Stimulated activated CD4-positive, alpha-beta T cell treated with anti-CD3 and anti-CD28 coated beads, Interleukin-12 subunit alpha, Interleukin-12 subunit beta, amount 100 ng/mL, for 48 hours (primary cell): ENCODE data around the gene PSTPIP2.
"Not testable (repeated sequence)": the region's sequence is repeated elsewhere in the genome, so short reads cannot be mapped to it uniquely, and the experiment has no call there.

Source experiments
- DNase-seq, 3 donors: peaks; one replicate each; pipeline ENCODE4 v3.0.0-alpha.2; 2020; ENCODE audit warnings: low read depth in 2 of 3, low spot score in 1 of 3

Gene PSTPIP2

GRCh38 chr18:46037512-46038305 is 34.4 kb downstream of the PSTPIP2 start:
- no peak for DNase-seq

GRCh38 chr18:46035696-46036680 is 36.1 kb downstream of the PSTPIP2 start:
- DNase-seq: no peak

DNA sequence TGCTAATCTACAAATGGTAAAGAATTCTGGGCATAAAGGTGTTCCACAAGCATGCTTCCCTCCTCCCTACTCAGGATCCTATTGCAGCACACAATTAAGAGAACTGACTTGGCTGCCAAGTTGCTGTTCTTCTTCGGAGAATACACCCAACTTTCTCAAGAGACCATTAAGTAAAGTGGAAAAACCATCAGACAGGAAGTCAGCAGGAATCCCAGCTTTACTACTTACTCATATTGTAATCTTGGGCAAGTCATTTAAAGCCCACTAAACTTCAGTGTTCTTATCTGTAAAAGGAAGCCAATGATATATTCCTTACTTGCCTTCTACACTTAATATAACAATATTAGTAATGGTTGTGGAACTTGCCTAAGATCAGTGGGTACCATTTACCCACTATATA is 37.8 kb downstream of the PSTPIP2 start:
- DNase-seq: no peak

GRCh38 chr18:46031741-46032140 is 40.3 kb downstream of the PSTPIP2 start:
- DNase-seq: no peak

DNA sequence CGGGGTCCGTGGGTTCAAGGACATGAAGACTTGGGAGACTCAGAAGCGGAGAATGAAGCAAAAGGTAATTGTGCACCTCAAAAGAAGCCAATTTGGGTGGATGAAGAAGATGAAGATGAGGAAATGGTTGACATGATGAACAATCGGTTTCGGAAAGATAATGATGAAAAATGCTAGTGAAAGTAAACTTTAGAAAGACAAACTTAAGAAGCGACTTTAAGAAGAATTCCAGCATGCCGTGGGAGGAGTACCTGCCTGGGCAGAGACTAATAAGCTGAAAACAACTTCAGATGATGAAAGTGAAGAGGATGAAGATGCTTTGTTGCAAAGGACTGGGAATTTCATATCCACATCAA is 43.5 kb downstream of the PSTPIP2 start:
- DNase-seq: no peak

DNA sequence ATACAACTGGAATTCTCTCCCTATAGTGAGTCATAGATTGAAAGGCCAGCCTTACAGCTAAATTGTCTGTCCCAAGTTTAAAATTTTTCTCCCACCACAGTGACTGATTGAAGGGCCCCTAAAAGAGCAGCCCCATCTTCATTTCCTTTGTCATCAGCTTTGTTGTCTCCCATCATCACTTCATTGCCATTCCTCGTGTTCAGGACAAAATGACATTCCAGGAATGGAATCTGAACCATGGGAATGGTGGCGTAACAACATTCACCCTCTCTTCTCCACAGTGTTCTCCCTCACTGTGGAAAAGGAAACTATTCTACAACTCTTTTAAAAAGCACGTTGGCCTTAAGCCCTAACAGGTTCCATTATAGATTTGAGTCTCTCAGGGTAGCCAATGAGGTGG is 52.1 kb downstream of the PSTPIP2 start:
- DNase-seq: no peak

- DNase-seq: no peak
Observed at GRCh38 chr18:46013484-46014189, 58.4 kb downstream of the PSTPIP2 start.

DNA sequence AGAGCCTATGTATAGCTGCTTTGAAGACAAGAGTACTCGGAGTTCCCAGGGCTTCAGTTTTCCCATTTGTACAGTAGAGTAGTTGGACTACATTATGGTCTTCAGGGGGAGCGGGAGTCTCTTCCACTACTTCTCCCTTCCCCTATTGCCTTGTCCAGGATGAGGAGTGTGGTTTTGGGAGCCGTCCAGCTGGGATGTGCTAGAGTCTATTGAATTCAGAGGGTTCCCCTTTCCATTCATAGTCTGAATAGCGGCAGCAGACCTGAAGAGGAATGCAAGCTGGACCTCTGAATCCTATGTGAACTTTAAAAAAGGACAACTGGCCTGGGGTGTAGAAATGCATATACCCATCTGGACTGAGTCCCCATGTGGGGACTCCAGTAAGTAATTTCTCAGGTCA is 61.4 kb downstream of the PSTPIP2 start:
- no peak for DNase-seq

DNA sequence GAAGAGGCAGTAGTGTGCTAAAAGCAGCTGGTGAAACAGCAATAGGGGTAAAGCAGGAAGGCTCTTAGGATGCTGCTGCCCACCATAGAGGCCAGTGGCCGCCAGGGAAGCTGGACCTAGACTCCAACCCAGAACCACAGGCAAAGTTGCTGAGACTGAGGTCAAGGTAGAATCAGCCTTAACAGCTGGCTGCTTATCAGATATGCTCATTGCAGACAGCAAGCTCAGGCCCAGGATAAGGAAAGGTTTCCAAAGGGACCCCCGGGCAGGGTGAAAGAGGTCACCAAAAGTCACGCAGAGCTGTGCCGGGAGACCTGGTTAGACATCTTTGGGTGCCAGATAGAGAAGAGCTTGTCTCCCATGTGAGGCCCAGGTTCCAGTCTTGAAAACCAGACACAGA is 62.0 kb downstream of the PSTPIP2 start:
- DNase-seq: no peak

GRCh38 chr18:46009125-46009840 is 62.8 kb downstream of the PSTPIP2 start:
- no peak for DNase-seq

DNA sequence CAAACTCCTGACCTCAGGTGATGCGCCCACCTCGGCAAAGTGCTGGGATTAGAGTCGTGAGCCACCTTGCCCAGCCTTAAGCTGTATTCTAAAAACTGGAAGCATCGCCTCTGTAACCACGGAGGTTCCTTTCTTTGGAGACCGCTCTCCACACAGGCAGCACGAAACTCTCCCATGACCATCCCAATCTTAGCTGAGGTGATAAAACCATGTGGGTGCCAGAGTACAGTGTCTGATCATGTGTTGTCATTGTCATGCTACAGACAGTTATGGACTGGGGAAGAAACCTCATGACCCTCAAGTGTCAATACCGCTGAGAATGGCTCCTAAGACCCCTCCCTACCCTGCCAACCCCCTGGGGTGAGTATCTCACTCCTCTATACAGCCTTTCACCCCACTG is 63.5 kb downstream of the PSTPIP2 start:
- DNase-seq: no peak

- DNase-seq: no peak
Observed at GRCh38 chr18:46007165-46007564, 64.9 kb downstream of the PSTPIP2 start.

DNA sequence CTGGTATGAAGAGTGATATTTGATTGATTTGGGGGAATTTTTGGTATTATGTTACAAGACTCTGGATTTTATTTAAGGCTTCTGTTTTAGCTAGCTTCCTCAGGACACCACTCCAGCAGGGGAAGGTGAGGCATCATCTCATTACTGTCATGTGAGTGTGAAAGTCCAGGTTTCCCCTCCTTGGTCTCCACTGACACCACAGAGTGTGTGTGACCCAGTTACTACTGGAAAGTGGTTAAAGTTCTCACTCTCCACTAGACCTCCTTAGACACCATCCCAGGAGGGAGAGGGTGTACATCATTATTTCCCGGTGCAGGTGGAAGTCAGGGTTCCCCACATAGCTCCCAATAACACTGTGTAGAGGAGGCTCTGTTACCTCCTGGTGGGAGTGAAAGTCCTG is 69.1 kb downstream of the PSTPIP2 start:
- DNase-seq: no peak

GRCh38 chr18:46001892-46002291 is 70.2 kb downstream of the PSTPIP2 start:
- no peak for DNase-seq

DNA sequence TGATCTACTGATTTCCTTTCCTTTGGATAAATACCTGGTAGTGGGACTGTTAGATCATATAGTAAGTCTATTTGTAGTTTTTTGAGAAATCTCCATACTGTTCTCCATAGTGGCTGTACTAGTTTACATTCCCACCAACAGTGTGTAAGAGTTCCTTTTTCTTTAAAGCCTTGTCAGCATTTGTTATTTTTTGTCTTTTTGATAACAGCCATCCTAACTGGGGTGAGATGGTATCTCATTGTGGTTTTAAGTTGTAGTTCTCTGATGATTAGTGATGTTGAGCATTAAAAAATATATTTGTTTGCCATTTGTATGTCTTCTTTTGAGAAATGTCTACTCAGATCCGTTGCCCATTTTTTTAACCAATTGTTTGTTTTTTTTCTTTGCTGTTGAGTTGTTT is 71.0 kb downstream of the PSTPIP2 start:
- DNase-seq: no peak

- DNase-seq: no peak
Observed at GRCh38 chr18:45999536-45999935, 72.5 kb downstream of the PSTPIP2 start.

DNA sequence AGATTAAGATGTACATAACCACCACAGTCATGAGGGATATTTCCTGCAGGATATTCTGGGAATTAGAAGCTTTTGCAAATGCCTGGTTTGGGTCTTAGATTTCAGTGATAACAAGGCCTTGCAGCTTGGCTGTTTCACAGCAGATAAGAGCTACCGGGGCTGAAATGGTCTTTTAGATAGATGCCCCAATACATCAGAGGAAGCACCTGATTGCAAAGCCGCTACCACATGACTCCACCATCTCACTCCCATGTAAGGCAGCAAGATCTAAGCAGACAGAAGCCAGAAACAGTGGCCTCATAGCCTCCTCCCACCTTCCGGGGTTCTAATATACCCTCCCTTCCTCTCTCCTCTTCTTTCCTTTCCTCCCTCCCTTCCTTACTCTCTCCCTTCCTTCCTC is 73.8 kb downstream of the PSTPIP2 start:
- DNase-seq: peak in 1 of 3 donors; percentile 6

GRCh38 chr18:45997700-45998151 is 74.3 kb downstream of the PSTPIP2 start:
- peak; percentile 10 to 35 (median 11) for DNase-seq

DNA sequence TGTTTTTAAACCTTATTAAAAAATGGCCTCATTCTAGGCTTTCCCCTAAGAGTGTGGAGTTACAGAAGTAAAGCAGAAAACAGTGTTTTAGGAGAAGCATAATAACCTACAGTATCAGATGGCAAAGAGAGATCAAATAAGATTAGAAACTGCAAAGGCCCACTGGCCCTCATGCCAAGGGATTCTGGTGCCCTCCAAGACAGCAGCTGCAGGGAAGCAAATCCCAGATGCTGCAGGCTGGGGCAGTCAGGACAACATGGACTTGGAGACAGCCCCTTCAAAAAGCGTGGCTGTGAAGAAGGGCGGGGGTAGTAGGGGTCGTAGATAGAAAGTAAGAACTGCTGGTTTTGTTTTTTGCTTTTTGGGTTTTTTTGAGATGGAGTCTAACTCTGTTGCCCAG is 76.6 kb downstream of the PSTPIP2 start:
- no peak for DNase-seq

DNA sequence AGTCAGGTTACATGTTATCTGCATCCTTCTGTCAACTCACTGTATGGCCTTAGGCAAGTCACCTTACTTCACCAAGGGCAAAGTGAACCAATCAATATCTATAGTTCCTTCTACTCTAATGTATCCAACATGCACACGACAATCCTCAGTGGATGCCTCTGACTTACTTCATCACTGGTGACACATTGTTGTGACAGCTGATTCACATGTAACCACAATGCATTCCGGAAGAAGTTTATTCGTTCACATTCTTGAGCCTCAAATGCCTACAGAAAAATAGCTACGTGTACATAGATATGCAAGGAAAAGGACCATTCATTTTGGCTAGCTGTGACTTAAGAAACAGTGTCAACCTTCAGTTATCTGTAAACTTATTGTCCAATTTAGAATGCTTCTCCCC is 78.6 kb downstream of the PSTPIP2 start:
- DNase-seq: no peak

GRCh38 chr18:45992527-45992926 is 79.5 kb downstream of the PSTPIP2 start:
- DNase-seq: not testable (repeated sequence)
